Naive thymus-derived CD4-positive, alpha-beta T cell (primary cell): Measurements from ENCODE around the gene DNAH6. TPM values are rescaled to one million over a fixed set of nuclear protein-coding genes. Genes with fewer than 3 reads are reported as not detected.

ENCODE experiments used
- ATAC-seq: fragments of 150-1000 bp; cut with Tn5 transposase; 2 replicates; pipeline ENCODE4 v1.10.0; 2021; ENCODE audit warnings: mild to moderate bottlenecking, moderate library complexity
- CTCF ChIA-PET: fragments of 350-600 bp; sonication (Branson Sonifier 250); formaldehyde crosslinking; loops from one replicate; lab custom pipeline; 2021; ENCODE audit warnings: antibody characterized with exemption; lab: Charles Lee
- POLR2A ChIA-PET: fragments of 350-600 bp; sonication (Branson Sonifier 250); formaldehyde crosslinking; loops from one replicate; lab custom pipeline; 2021; ENCODE audit warnings: antibody characterized with exemption, inconsistent platforms; lab: Charles Lee
- DNase-seq, 9 donors: peaks; one replicate each; pipeline versions ENCODE4 v3.0.0 to v3.0.0-alpha.2; 2020 to 2022; ENCODE audit warnings: mixed read lengths in 1 of 9
- H3K27ac ChIP-seq: one replicate; pipeline ENCODE4 v1.7.0; 2013; ENCODE audit warnings: mild to moderate bottlenecking, low read depth, low read length, moderate library complexity
- H3K27me3 ChIP-seq, 2 donors: one replicate each; pipeline ENCODE4 v1.7.0; 2013; ENCODE audit warnings: low read length in 2 of 2, mild to moderate bottlenecking in 2 of 2, moderate library complexity in 2 of 2; ENCODE audit not compliant: control insufficient read depth in 2 of 2, insufficient read depth in 2 of 2
- H3K36me3 ChIP-seq, 3 experiments: 1 replicate in 2 of 3; 2 replicates in 1 of 3; pipeline ENCODE4 v1.7.0; 2013; ENCODE audit warnings: low read length in 3 of 3, mild to moderate bottlenecking in 3 of 3, moderate library complexity in 1 of 3; ENCODE audit not compliant: insufficient read depth in 3 of 3, control insufficient read depth in 2 of 3
- H3K4me1 ChIP-seq, 2 donors: one replicate each; pipeline ENCODE4 v1.7.0; 2013; ENCODE audit warnings: low read length in 2 of 2, mild to moderate bottlenecking in 2 of 2, moderate library complexity in 1 of 2; ENCODE audit not compliant: control insufficient read depth in 2 of 2, insufficient read depth in 2 of 2
- H3K4me3 ChIP-seq: 2 replicates; pipeline ENCODE4 v1.7.0; 2013; ENCODE audit warnings: mild to moderate bottlenecking, low read length
- H3K9me3 ChIP-seq, 3 experiments: 1 replicate in 2 of 3; 2 replicates in 1 of 3; pipeline ENCODE4 v1.7.0; 2013; ENCODE audit warnings: low read length in 3 of 3; ENCODE audit not compliant: control insufficient read depth in 2 of 3
- H3K27ac Mint-ChIP-seq, 9 donors: one replicate each; pipeline ENCODE4 v1.8.0; 2020 to 2022; ENCODE audit warnings: mixed read lengths in 9 of 9, mild to moderate bottlenecking in 8 of 9, moderate library complexity in 5 of 9, inconsistent platforms in 2 of 9
- H3K27me3 Mint-ChIP-seq, 5 donors: one replicate each; pipeline ENCODE4 v1.8.0; 2021 to 2022; ENCODE audit warnings: mixed read lengths in 5 of 5, mild to moderate bottlenecking in 1 of 5
- H3K36me3 Mint-ChIP-seq, 5 donors: one replicate each; pipeline ENCODE4 v1.8.0; 2020 to 2022; ENCODE audit warnings: mixed read lengths in 5 of 5, mild to moderate bottlenecking in 3 of 5, inconsistent platforms in 1 of 5
- H3K4me1 Mint-ChIP-seq, 7 donors: one replicate each; pipeline ENCODE4 v1.8.0; 2020 to 2022; ENCODE audit warnings: mixed read lengths in 7 of 7, mild to moderate bottlenecking in 3 of 7, inconsistent platforms in 1 of 7
- H3K4me3 Mint-ChIP-seq, 10 donors: one replicate each; pipeline ENCODE4 v1.8.0; 2020 to 2022; ENCODE audit warnings: mild to moderate bottlenecking in 10 of 10, mixed read lengths in 10 of 10, moderate library complexity in 6 of 10, inconsistent platforms in 2 of 10
- H3K9me3 Mint-ChIP-seq, 11 donors: one replicate each; pipeline ENCODE4 v1.8.0; 2020 to 2022; ENCODE audit warnings: mixed read lengths in 11 of 11, mild to moderate bottlenecking in 4 of 11, inconsistent platforms in 1 of 11, moderate library complexity in 1 of 11
- intact Hi-C, 2 donors: fragments of 100-400 bp; cut with micrococcal nuclease; formaldehyde crosslinking; loops; one replicate each; pipeline ENCODE4 v1.15.1; 2023
- polyA plus RNA-seq, 2 donors: library from polyadenylated mRNA; unstranded; fragments of 300-500 nt; fragmentation: Illumina TruSeq; gene quantifications; one replicate each; pipeline ENCODE4 v1.2.3, GENCODE V29; 2021
- total RNA-seq, 6 experiments: library from RNA in 5 of 6; stranded (reverse) in 5 of 6; gene quantifications; 1 replicate in 5 of 6; 2 replicates in 1 of 6; pipeline ENCODE4 v1.2.3 and lab custom pipeline; 2021 to 2026

DNAH6 gene
- total and polyA plus RNA-seq, 7 experiments from 2014 or later: 0.73 to 2.3 (median 1.3) TPM

DNA sequence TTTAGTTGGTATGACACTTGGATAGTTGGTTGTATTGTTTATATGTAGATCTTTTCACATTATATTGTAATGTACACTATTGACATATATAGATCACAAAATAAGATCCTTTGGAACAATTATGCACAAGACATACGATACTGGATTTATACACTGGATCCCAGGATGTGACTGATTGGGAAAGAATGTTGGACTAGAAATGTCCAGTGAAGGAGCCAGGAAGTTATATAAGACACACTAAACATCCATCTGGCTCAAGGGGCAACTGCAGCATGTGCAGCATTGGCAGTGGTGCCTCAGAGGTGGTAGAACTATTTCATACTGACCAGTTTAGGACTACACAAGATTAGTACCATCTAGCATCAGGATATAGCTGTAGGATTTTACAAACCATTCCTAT, 259.7 kb downstream of the DNAH6 start:
- ATAC-seq: no peak
- Histone ChIP-seq H3K9me3 (peaks cover 0 to 7% (median 4%) of the 10 kb centered on the region in 3 experiments), H3K4me3 (no peak overlapping the region), H3K27me3 (no peaks in the 10 kb centered on the region), H3K36me3 (no peaks in the 10 kb centered on the region), H3K27ac (no peak overlapping the region), H3K4me1 (peaks cover 20 to 34% of the 10 kb centered on the region in 2 donors)
- Mint-ChIP-seq H3K36me3 (peaks cover 11 to 64% (median 51%) of the 10 kb centered on the region in 5 donors), H3K4me1 (peaks cover 26 to 37% (median 33%) of the 10 kb centered on the region in 7 donors), H3K27me3 (peaks cover 0 to 3% (median 0%) of the 10 kb centered on the region in 5 donors), H3K9me3 (peaks cover 11 to 72% (median 47%) of the 10 kb centered on the region in 11 donors), H3K27ac (peak overlapping the region in 2 of 9 donors; percentile 66 to 67), H3K4me3 (no peak overlapping the region)
- ChIA-PET CTCF (no interaction called here), POLR2A (no interaction called here)
- DNase-seq: no peak
- intact Hi-C loops: no loop called here

DNA sequence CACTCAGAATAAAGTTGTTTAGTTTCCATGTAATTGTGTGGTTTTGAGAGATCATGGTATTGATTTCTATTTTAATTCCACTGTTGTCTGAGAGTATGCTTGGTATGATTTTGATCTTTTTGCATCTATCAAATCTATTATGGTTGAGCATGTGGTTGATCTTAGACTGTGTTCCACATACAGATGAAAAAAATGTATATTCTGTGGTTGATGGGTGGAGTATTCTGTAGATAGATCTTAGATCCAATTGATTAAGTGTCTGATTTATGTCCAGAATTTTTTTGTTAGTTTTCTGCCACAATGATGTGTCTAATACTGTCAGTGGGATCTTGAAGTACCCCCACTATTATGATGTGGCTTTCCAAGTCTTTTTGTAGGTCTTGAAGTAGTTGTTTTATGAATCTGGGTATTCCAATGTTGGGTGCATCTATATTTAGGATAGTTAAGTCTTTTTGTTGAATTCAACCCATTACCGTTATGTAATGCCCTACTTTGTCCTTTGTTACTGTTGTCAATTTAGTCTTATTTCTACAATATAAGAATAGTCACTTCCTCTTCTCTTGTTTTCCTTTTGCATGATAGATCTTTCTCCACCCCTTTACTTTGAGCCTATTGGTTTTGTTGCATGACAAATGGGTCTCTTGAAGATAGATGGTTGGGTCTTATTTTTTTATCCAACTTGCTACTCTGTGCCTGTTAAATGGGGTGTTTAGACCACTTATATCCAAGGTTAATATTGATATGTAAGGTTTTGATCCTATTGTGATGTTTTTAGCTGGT, 262.8 kb downstream of the DNAH6 start:
- intact Hi-C loops: no loop called here
- Mint-ChIP-seq H3K27me3 (no peaks in the 10 kb centered on the region), H3K27ac (peak overlapping the region; percentile 30 to 91 (median 87)), H3K4me3 (peak overlapping the region; percentile 12 to 82 (median 38)), H3K9me3 (peaks cover 4 to 53% (median 28%) of the 10 kb centered on the region in 11 donors), H3K36me3 (peaks cover 5 to 63% (median 32%) of the 10 kb centered on the region in 5 donors), H3K4me1 (peaks cover 44 to 68% (median 64%) of the 10 kb centered on the region in 7 donors)
- Histone ChIP-seq H3K4me1 (peaks cover 49 to 63% of the 10 kb centered on the region in 2 donors), H3K27ac (peak overlapping the region; percentile 2), H3K36me3 (no peaks in the 10 kb centered on the region), H3K27me3 (no peaks in the 10 kb centered on the region), H3K4me3 (no peak overlapping the region), H3K9me3 (peaks cover 0 to 4% (median 0%) of the 10 kb centered on the region in 3 experiments)
- CTCF ChIA-PET: interaction anchor here (0.6 kb wide), 1 partner anchor 253 kb away, joined by 3 read pairs; no protein-coding TSS in a partner anchor
- POLR2A ChIA-PET: interaction anchor here (0.6 to 2.0 kb wide), 10 partner anchors 22 to 147 kb away, joined by 3 to 6 read pairs (median 3); no protein-coding TSS in a partner anchor
- DNase-seq (peak in 6 of 9 donors; percentile 9 to 40 (median 30)), ATAC-seq (peak; percentile 43)

DNA sequence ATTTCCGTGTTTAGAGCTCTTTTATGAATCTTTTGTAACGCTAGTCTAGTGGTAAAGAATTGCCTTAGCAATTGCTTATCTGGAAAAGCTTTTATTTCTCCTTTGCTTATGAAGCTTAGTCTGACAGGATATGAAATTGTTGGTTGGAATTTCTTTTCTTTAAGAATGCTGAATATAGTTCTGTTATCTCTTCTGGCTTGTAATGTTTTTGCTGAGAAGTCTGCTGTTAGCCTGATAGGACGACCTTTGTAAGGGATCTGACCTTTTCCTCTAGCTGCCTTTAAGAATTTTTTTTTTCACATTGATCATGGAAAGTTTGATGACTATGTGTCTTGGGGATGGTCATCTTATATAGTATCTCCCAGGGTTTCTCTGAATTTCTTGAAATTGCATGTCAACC, 263.5 kb downstream of the DNAH6 start:
- Histone ChIP-seq H3K27me3 (no peaks in the 10 kb centered on the region), H3K27ac (peak overlapping the region; percentile 2), H3K36me3 (no peaks in the 10 kb centered on the region), H3K9me3 (peaks cover 0 to 4% (median 0%) of the 10 kb centered on the region in 3 experiments), H3K4me1 (peaks cover 52 to 70% of the 10 kb centered on the region in 2 donors), H3K4me3 (no peak overlapping the region)
- CTCF ChIA-PET: interaction anchor here (0.6 to 0.9 kb wide), 2 partner anchors 146 to 254 kb away, joined by 3 read pairs; no protein-coding TSS in a partner anchor
- no peaks in the 10 kb centered on the region for H3K27me3 Mint-ChIP-seq
- H3K9me3 Mint-ChIP-seq: peaks cover 2 to 46% (median 22%) of the 10 kb centered on the region in 11 donors
- DNase-seq (no peak), ATAC-seq (no peak)
- H3K27ac Mint-ChIP-seq: peak overlapping the region; percentile 16 to 91 (median 87)
- POLR2A ChIA-PET: interaction anchor here (0.6 to 2.0 kb wide), 11 partner anchors 9 to 146 kb away, joined by 3 to 6 read pairs (median 3); no protein-coding TSS in a partner anchor
- peak overlapping the region in 8 of 10 donors; percentile 13 to 82 (median 34) for H3K4me3 Mint-ChIP-seq
- peaks cover 3 to 60% (median 29%) of the 10 kb centered on the region in 5 donors for H3K36me3 Mint-ChIP-seq
- peaks cover 50 to 75% (median 71%) of the 10 kb centered on the region in 7 donors for H3K4me1 Mint-ChIP-seq
- intact Hi-C loops: loop anchor here (5.0 kb wide), 3 partner anchors 38 to 127 kb away; no protein-coding TSS in a partner anchor

DNA sequence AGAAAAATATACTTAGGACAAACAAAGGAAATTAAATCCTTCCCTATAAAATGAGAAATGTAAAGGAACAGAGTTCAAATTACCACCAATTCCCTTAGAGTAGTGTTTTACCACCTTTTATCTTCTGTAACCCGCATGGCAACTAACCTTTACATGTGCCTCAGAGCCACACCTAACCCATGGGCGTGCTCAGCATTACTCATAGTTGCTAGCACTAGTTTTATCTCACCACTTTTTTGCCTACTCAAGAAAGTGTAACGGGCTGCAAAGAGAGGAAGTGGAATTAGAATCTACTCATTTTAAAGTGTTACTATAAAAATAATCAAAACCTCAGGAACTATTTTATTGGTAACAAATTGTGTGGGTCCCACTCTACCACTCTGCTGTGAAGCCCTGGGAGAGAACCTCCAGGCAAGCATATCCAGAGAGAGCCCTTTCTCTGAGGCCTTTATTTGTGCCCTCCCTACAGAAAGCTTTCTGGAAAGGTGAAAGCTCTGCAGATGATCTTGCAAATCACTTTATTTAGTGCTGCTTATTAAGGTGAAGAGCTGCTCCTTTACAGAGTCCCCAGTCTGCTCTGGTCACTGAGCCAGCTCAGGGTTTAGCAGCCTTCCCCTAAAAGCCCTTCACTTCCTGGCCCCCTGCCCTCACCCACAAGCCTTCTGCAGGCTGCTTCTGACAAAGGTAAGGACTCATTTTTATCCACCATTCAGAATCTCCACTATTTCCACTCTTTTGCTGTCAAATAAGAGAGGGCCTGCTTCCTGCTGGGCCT, 265.8 kb downstream of the DNAH6 start:
- H3K27me3 Mint-ChIP-seq: no peaks in the 10 kb centered on the region
- H3K4me3 Mint-ChIP-seq: peak overlapping the region in 9 of 10 donors; percentile 54 to 85 (median 73)
- peaks cover 52 to 75% of the 10 kb centered on the region in 2 donors for H3K4me1 ChIP-seq
- peak overlapping the region; percentile 18 for H3K4me3 ChIP-seq
- ChIA-PET CTCF (interaction anchor here (0.9 to 2.6 kb wide), 4 partner anchors 35 to 143 kb away, joined by 3 to 11 read pairs (median 4); no protein-coding TSS in a partner anchor), POLR2A (interaction anchor here (0.7 to 4.2 kb wide), 20 partner anchors 11 to 144 kb away, joined by 3 to 39 read pairs (median 5); partner anchors contain the start of gene TRABD2A)
- DNase-seq (peak in 8 of 9 donors; percentile 29 to 72 (median 57)), ATAC-seq (peak; percentile 87)
- no peaks in the 10 kb centered on the region for H3K36me3 ChIP-seq
- H3K4me1 Mint-ChIP-seq: peaks cover 50 to 92% (median 87%) of the 10 kb centered on the region in 7 donors
- H3K27ac Mint-ChIP-seq: peak overlapping the region; percentile 84 to 96 (median 91)
- intact Hi-C loops: loop anchor here (1.0 to 5.0 kb wide), 13 partner anchors 15 to 265 kb away; partner anchors contain the start of gene DNAH6 (in 1 of the 2)
- no peaks in the 10 kb centered on the region for H3K9me3 ChIP-seq
- peaks cover 0 to 55% (median 15%) of the 10 kb centered on the region in 5 donors for H3K36me3 Mint-ChIP-seq
- no peaks in the 10 kb centered on the region for H3K27me3 ChIP-seq
- peaks cover 0 to 32% (median 8%) of the 10 kb centered on the region in 11 donors for H3K9me3 Mint-ChIP-seq
- peak overlapping the region; percentile 64 for H3K27ac ChIP-seq

DNA sequence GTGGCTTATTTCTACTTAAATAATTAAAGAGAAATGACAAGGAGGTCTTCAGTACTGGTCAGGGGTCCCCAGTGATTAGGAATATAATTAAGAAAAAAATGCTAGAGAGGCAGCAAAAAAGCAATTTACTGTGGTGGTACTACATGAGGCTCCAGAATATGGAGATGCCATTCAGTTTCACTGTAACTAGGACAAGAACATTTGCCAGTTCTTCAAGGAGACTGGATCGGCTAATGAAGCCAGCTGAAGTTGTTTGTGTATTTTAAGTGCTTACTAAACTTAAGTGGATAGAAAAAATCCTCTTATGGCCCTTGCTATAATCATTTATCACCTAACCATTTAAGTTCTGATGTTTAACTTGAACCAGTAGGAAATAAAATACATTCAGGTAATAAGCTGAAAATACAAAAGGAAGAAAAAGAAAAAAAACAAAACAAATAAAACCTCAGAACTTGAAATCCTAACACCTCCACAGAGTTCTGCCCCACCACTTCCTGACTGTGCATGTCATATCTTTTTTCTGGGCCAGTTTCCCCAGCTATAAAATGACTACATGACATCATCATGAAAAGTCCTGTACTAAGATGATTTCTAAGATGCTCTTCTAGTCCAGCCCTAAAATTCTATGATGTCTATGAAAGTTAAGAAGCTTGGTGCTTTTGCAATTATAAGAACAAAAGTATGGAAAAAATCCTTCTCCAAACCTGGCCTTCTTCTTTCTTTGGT, 266.6 kb downstream of the DNAH6 start:
- peaks cover 52 to 73% of the 10 kb centered on the region in 2 donors for H3K4me1 ChIP-seq
- intact Hi-C loops: loop anchor here (1.0 to 5.0 kb wide), 13 partner anchors 16 to 266 kb away; partner anchors contain the start of gene DNAH6 (in 1 of the 2)
- CTCF ChIA-PET: interaction anchor here (0.9 to 2.6 kb wide), 5 partner anchors 34 to 278 kb away, joined by 3 to 11 read pairs (median 3); no protein-coding TSS in a partner anchor
- H3K27ac ChIP-seq: peak overlapping the region; percentile 64
- no peaks in the 10 kb centered on the region for H3K27me3 Mint-ChIP-seq
- DNase-seq: peak in 7 of 9 donors; percentile 56 to 82 (median 76)
- H3K4me3 Mint-ChIP-seq: peak overlapping the region; percentile 54 to 85 (median 72)
- POLR2A ChIA-PET: interaction anchor here (0.5 to 4.2 kb wide), 21 partner anchors 11 to 143 kb away, joined by 3 to 39 read pairs (median 5); partner anchors contain the start of gene TRABD2A
- peaks cover 0 to 52% (median 18%) of the 10 kb centered on the region in 5 donors for H3K36me3 Mint-ChIP-seq
- peaks cover 0 to 32% (median 7%) of the 10 kb centered on the region in 11 donors for H3K9me3 Mint-ChIP-seq
- no peaks in the 10 kb centered on the region for H3K27me3 ChIP-seq
- H3K4me1 Mint-ChIP-seq: peaks cover 50 to 94% (median 91%) of the 10 kb centered on the region in 7 donors
- H3K36me3 ChIP-seq: no peaks in the 10 kb centered on the region
- ATAC-seq: peak; percentile 85
- H3K27ac Mint-ChIP-seq: peak overlapping the region; percentile 84 to 96 (median 91)
- peak overlapping the region; percentile 18 for H3K4me3 ChIP-seq
- no peaks in the 10 kb centered on the region for H3K9me3 ChIP-seq
